Astrocyte of the spinal cord (primary cell): ENCODE results near the gene FGF6.
"Not testable (repeated sequence)": the region's sequence is repeated elsewhere in the genome, so short reads cannot be mapped to it uniquely, and the experiment has no call there.

Experiments used
- DNase-seq: peaks from one replicate; pipeline ENCODE4 v3.0.0; 2011; ENCODE audit warnings: low read depth, low spot score
- H3K4me3 ChIP-seq: 2 replicates; pipeline ENCODE4 v1.5.1; 2011; ENCODE audit warnings: low read depth, mild to moderate bottlenecking, low read length, moderate library complexity
- in situ Hi-C: cut with HindIII; loops from 2 replicates; pipeline ENCODE4 v1.10.0; 2017; ENCODE audit warnings: low sequenced_read_pairs
- TF ChIP-seq, protein P1 (sequence below): IDR thresholded peaks from 2 replicates; pipeline ENCODE4 v1.5.1; 2012; ENCODE audit warnings: low read depth, mild to moderate bottlenecking, low read length, inconsistent platforms

Gene FGF6

DNA sequence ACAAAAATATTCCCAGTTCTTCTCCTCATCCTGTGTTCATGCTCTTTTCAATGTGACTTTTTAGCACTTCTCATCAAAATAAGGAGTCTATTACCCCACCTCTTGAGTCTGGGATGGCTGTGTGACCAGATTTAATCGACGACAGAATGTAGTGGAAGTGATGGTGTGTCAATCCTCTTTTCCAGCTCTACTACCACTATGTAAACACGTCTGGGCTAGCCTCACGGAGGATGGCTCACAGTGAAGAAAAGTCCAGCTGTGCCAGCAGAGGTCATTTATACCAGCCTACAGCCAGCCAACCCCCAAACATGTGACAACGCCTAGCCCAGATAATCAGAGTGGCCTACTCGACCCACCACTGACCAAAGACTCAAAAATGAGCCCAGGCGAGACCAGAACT, 37.3 kb upstream of the FGF6 start:
- TF ChIP-seq, protein P1, sequence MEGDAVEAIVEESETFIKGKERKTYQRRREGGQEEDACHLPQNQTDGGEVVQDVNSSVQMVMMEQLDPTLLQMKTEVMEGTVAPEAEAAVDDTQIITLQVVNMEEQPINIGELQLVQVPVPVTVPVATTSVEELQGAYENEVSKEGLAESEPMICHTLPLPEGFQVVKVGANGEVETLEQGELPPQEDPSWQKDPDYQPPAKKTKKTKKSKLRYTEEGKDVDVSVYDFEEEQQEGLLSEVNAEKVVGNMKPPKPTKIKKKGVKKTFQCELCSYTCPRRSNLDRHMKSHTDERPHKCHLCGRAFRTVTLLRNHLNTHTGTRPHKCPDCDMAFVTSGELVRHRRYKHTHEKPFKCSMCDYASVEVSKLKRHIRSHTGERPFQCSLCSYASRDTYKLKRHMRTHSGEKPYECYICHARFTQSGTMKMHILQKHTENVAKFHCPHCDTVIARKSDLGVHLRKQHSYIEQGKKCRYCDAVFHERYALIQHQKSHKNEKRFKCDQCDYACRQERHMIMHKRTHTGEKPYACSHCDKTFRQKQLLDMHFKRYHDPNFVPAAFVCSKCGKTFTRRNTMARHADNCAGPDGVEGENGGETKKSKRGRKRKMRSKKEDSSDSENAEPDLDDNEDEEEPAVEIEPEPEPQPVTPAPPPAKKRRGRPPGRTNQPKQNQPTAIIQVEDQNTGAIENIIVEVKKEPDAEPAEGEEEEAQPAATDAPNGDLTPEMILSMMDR: no peak
- DNase-seq: no peak
- in situ Hi-C loops: no loop called here
- no peak overlapping the region for H3K4me3 ChIP-seq

DNA sequence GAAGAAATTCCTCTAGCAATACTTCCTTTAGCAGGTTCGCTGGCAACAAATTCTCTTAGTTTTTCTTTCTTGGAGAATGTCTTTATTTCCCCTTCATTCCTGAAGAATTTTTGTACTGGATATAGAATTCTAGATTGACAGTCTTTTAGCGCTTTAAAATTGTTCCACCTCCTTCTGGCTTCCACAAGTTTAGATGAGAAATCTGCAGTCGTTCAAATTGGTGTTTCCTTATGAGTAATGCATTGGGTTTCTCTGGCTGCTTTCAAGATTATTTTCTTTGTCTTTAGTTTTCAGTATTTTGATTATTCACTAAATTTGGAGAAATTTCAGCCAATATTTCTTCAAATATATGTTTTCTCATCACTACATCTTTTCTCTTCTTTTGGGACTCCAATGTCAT, 33.3 kb upstream of the FGF6 start:
- in situ Hi-C loops: no loop called here
- TF ChIP-seq, protein P1: no peak
- no peak for DNase-seq
- no peak overlapping the region for H3K4me3 ChIP-seq

DNA sequence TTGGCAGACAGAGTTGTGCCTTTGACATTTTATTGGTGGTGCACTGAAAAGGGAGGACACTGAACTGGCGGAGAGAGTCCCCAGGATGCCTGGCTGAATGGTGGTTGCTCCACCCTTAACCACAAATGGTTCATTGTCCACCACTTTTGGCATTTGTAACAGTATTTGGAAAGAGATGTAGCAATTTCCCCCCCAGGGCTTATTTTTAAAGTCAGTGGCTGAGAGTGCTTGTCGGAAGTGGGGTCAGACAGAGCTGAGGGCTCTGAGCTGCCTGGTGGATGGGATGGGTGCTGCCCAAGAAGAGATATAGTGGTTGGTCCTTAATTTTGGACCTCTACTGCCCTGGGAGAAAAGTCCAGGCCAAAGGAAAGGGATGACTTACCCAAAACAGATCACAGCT, 31.5 kb upstream of the FGF6 start:
- no peak for DNase-seq
- in situ Hi-C loops: no loop called here

DNA sequence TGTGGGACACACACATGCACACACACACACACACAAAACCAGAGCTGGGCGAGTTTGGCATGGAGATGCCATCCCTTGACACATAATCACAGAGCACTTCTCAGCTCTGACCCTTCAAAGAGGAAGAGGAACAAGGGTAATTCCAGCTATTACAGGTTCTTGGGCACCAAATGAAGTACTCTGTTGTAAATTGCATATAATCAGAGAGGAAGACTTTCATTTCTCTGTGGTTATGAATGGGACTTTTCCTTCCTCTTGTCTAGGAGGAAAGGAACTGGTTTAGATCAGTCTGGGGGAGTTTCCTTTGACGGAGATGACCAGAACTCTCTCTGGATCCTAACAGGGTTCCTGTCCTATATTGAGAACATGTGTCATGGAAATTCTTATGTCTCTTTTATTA, 26.4 kb upstream of the FGF6 start:
- no peak overlapping the region for H3K4me3 ChIP-seq
- TF ChIP-seq, protein P1: no peak
- no peak for DNase-seq
- in situ Hi-C loops: no loop called here

More for the DNA sequence above, 31.5 kb upstream of the FGF6 start:
- H3K4me3 ChIP-seq: no peak overlapping the region
- TF ChIP-seq, protein P1: no peak

DNA sequence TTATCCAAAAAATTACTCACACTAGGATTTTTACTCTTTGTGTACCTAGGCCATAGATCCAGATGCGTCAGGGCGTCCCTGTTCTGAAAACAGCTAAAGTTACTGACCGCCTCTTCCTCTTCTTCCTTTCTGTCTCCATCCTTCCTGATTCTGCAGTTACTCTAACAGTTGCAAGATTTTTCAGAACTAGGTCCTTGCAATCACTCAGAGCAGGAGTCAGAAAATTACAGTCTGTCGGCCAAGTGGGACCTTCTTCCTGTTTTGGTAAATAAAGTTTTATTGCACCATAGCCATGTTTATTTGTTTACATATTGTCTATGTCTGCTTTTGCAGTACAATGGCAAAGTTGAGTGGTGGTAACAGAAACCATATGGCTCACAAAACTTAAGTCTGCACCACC, 25.6 kb upstream of the FGF6 start:
- no peak for DNase-seq
- TF ChIP-seq, protein P1: no peak
- H3K4me3 ChIP-seq: no peak overlapping the region
- in situ Hi-C loops: no loop called here

DNA sequence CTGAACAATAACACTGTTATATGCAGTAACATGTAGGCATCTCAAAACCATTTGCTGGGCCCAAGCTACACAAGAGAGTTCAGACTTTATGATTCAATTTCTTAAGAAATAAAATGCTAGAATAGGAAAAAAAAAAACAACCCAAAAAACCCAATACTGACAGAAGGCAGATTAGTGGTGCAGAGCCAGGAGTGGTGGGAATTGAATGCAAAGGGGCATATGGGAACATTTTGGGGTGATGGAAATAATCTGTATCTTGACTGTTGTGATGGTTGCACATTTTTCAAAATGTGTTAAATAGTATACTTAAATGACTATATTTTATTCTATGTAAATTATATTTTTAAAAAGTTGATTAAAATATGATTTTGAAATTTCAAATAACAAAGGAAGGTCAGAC, 23.4 kb upstream of the FGF6 start:
- DNase-seq: no peak
- TF ChIP-seq, protein P1: no peak
- H3K4me3 ChIP-seq: no peak overlapping the region
- in situ Hi-C loops: no loop called here

DNA sequence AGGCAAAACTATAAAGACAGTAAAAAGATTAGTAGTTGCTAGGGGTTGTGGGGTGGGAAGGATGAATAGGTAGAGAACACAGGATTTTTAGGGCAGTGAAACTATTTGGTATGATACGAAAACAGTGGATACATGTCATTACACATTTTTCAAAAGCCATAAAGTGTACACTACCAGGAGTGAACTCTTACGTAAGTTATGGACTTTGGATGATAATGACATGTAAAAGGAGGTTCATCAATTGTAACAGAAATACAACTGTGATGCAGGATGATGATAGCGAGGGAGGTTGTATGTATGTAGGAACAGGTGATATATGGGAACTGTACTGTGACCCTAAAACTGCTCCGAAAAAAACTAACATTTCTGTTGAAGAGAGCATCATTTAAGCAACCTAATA, 15.1 kb upstream of the FGF6 start:
- TF ChIP-seq, protein P1: no peak
- no peak overlapping the region for H3K4me3 ChIP-seq
- DNase-seq: no peak
- in situ Hi-C loops: no loop called here

DNA sequence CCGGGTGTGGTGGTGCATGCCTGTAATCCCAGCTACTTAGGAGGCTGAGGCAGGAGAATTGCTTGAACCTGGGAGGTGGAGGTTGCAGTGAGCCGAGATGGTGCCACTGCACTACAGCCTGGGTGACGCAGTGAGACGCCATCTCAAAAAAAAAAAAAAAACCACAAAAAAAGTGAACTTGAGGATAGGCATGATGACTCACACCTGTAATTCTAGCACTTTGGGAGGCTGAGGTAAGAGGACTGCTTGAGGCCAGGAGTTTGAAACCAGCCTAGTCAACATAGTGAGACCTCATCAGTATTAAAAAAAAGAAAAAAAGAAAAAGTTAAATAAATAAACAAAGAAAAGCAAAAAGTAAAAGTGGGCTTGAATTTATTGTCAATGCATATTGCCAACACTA, 10.2 kb upstream of the FGF6 start:
- H3K4me3 ChIP-seq, in situ Hi-C loops, DNase-seq: not testable (repeated sequence)
